GM18526 (cell line): Measurements from ENCODE around the gene ZBTB16.

ENCODE experiments used
- POLR2A ChIP-seq: IDR thresholded peaks from 3 replicates; pipeline ENCODE4 v1.6.1; 2011; ENCODE audit not compliant: insufficient read length; ENCODE audit errors: extremely low read depth

ZBTB16 gene

DNA sequence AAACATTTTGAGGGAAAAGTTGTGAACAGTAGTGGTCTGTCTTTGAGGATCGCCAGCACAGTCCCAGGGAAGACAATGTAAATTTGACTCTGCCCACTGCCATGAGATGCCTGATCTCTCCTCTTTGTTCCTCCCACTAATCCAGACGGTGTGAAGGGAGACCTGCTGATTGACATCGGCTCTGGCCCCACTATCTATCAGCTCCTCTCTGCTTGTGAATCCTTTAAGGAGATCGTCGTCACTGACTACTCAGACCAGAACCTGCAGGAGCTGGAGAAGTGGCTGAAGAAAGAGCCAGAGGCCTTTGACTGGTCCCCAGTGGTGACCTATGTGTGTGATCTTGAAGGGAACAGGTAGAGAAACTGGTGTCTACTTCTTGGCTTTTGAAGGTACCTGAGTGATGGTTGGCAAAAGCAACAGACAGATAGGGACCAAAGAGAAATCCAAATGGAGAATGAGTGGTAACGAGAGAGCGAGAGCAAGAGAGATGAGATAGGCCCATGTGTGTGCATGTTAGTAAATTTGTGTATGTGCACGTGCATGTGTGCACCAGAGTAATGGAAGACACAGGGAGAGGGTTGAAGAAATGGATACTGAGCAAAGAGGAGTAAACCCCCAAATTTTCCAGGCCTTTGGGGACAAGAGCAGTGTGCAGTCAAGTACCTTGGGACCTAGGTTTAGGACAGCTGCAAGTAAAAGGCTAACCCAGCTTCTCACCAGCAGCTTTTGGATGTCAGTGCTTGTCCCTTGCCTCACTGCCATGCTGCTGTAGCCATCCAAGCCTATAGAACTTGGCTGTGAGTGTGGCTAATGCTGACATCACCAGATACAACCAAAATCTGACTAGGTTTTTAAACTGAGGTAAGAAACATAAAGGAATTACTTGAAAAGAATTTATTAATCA lies 238.5 kb downstream of the ZBTB16 start:
- TF ChIP-seq POLR2A, result no peak

DNA sequence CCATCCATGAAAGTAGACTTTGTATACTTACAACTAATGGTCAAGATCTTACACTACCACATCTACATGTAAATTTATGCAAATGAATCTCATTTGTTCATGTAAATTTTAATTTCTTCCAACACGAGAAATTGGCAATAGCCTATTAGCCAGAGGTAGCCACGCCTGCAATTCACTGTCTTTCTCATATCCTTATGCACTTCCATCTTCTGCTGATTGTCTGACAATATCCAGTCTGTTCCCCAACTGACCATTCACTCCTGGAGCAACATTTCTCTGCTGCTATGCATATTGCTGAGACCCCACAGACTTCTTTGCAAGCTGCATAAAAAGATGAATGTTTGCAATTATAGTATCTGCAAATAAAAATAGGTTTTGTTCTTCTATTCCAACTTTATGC lies 239.2 kb downstream of the ZBTB16 start:
- TF ChIP-seq POLR2A, result no peak
